Measurements from ENCODE around the gene RGN. TPM values are rescaled to one million over a fixed set of nuclear protein-coding genes. Genes with fewer than 3 reads are reported as not detected.

RGN gene
- total RNA-seq, 1 donor from 2014 or later, result 4.7 TPM

- Histone ChIP-seq H3K27ac (no peak overlapping the region), H3K36me3 (peaks cover 0 to 4% of the 10 kb centered on the region in 2 donors), H3K4me1 (no peaks in the 10 kb centered on the region), H3K4me3 (no peak overlapping the region), H3K9me3 (no peaks in the 10 kb centered on the region), H3K27me3 (no peaks in the 10 kb centered on the region)
- no peak for DNase-seq (ENCODE audit: extremely low spot score in 2 of 2)
- no peak for TF ChIP-seq CTCF (IDR thresholded peaks at IDR 0.05)
- no peak for TF ChIP-seq POLR2A (IDR thresholded peaks at IDR 0.05)
- no peak for TF ChIP-seq POLR2AphosphoS5 (IDR thresholded peaks at IDR 0.05; ENCODE audit: insufficient read depth in 1 of 2, low read depth in 1 of 2)
- intact Hi-C loops (cut with DNase I), result no loop called here
These were observed 17.5 kb upstream of the RGN start for GRCh38 chrX:47060708-47061107.

GRCh38 chrX:47061238-47061919, 16.9 kb upstream of the RGN start:
- H3K4me3 ChIP-seq, result no peak overlapping the region
- no peak for TF ChIP-seq CTCF (IDR thresholded peaks at IDR 0.05)
- TF ChIP-seq POLR2A (IDR thresholded peaks at IDR 0.05), result no peak
- no peak for TF ChIP-seq POLR2AphosphoS5 (IDR thresholded peaks at IDR 0.05; ENCODE audit: insufficient read depth in 1 of 2, low read depth in 1 of 2)
- no peak for DNase-seq (ENCODE audit: extremely low spot score in 2 of 2)
- H3K36me3 ChIP-seq, result peaks cover 0 to 4% of the 10 kb centered on the region in 2 donors
- no peaks in the 10 kb centered on the region for H3K4me1 ChIP-seq
- intact Hi-C loops (cut with DNase I), result no loop called here
- no peaks in the 10 kb centered on the region for H3K9me3 ChIP-seq
- no peaks in the 10 kb centered on the region for H3K27me3 ChIP-seq
- H3K27ac ChIP-seq, result no peak overlapping the region

GRCh38 chrX:47063179-47063578, 15.1 kb upstream of the RGN start:
- H3K36me3 ChIP-seq, result no peaks in the 10 kb centered on the region
- no peaks in the 10 kb centered on the region for H3K27me3 ChIP-seq
- no peak for TF ChIP-seq POLR2AphosphoS5 (IDR thresholded peaks at IDR 0.05; ENCODE audit: insufficient read depth in 1 of 2, low read depth in 1 of 2)
- no peak for TF ChIP-seq CTCF (IDR thresholded peaks at IDR 0.05)
- TF ChIP-seq POLR2A (IDR thresholded peaks at IDR 0.05), result no peak
- no peaks in the 10 kb centered on the region for H3K4me1 ChIP-seq
- intact Hi-C loops (cut with DNase I), result no loop called here
- H3K9me3 ChIP-seq, result no peaks in the 10 kb centered on the region
- DNase-seq (ENCODE audit: extremely low spot score in 2 of 2), result no peak
- H3K27ac ChIP-seq, result no peak overlapping the region
- H3K4me3 ChIP-seq, result no peak overlapping the region

- no peak for DNase-seq (ENCODE audit: extremely low spot score in 2 of 2)
These were observed 10.0 kb upstream of the RGN start for GRCh38 chrX:47068214-47068613.

More at GRCh38 chrX:47068214-47068613, 10.0 kb upstream of the RGN start:
- H3K27ac ChIP-seq, result no peak overlapping the region
- no peak overlapping the region for H3K4me3 ChIP-seq
- intact Hi-C loops (cut with DNase I), result no loop called here
- H3K4me1 ChIP-seq, result no peaks in the 10 kb centered on the region
- no peaks in the 10 kb centered on the region for H3K36me3 ChIP-seq
- no peaks in the 10 kb centered on the region for H3K9me3 ChIP-seq
- no peaks in the 10 kb centered on the region for H3K27me3 ChIP-seq
- TF ChIP-seq CTCF (IDR thresholded peaks at IDR 0.05), result no peak

Data from vagina (tissue), 2 donors.